ENCODE results near the gene RIOK1.

RIOK1 gene

DNA sequence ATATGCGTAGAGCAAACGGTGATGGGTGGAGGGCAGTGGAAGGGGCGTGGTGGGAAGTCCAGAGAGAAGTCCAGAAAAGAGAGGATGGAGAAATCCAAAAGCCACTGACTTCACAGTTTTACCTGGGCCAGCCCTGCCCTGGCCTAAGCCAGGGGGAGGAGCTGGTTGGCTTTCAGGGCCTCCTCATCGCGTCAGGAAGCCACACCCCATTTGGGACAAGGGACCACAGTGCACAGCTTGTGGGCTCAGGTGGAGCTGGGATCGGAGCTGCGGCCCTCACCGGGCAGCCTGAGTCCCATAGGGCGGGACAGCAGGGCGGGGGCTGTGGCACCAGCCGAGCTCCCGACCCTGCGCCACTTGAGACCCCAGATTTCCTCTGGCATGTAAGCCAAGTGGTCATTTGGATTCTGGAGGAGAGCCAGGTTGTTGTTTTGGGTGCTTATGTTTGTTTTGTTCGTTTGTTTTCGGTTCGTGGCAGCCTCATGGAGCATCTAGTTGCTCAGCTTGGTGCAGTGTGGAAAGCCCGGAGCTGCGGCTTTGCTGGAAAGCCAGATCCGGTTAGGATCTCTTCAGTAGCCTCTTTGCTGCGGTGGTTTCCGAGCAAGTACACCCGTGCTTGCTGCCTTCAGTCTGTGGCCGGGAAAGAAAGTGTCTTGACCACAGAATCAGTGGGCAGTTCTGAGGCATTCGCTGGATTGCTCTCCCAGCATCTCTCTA lies 42.2 kb downstream of the RIOK1 start:
- H3K4me1 ChIP-seq (ENCODE audit: insufficient read depth, poor library complexity, severe bottlenecking): peaks cover 6% of the 10 kb centered on the region
- H3K36me3 ChIP-seq (ENCODE audit: low read depth): no peaks in the 10 kb centered on the region
- ATAC-seq (ENCODE audit: low read depth) (no peak), DNase-seq (ENCODE audit: low spot score) (no peak)
- no peaks in the 10 kb centered on the region for H3K27me3 ChIP-seq (ENCODE audit: insufficient read depth, poor library complexity, severe bottlenecking)
- no peak overlapping the region for H3K27ac ChIP-seq (ENCODE audit: poor library complexity, severe bottlenecking)
- H3K9me3 ChIP-seq (ENCODE audit: severe bottlenecking): no peaks in the 10 kb centered on the region
- no peak overlapping the region for H3K4me3 ChIP-seq (ENCODE audit: severe bottlenecking)
- TF ChIP-seq, protein P1, sequence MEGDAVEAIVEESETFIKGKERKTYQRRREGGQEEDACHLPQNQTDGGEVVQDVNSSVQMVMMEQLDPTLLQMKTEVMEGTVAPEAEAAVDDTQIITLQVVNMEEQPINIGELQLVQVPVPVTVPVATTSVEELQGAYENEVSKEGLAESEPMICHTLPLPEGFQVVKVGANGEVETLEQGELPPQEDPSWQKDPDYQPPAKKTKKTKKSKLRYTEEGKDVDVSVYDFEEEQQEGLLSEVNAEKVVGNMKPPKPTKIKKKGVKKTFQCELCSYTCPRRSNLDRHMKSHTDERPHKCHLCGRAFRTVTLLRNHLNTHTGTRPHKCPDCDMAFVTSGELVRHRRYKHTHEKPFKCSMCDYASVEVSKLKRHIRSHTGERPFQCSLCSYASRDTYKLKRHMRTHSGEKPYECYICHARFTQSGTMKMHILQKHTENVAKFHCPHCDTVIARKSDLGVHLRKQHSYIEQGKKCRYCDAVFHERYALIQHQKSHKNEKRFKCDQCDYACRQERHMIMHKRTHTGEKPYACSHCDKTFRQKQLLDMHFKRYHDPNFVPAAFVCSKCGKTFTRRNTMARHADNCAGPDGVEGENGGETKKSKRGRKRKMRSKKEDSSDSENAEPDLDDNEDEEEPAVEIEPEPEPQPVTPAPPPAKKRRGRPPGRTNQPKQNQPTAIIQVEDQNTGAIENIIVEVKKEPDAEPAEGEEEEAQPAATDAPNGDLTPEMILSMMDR (IDR thresholded peaks at IDR 0.05; ENCODE audit: poor library complexity, severe bottlenecking): no peak

- no peak for DNase-seq (ENCODE audit: low spot score)
- Histone ChIP-seq H3K27me3 (ENCODE audit: insufficient read depth, poor library complexity, severe bottlenecking) (no peaks in the 10 kb centered on the region), H3K27ac (ENCODE audit: poor library complexity, severe bottlenecking) (no peak overlapping the region), H3K4me3 (ENCODE audit: severe bottlenecking) (no peak overlapping the region), H3K36me3 (ENCODE audit: low read depth) (no peaks in the 10 kb centered on the region), H3K9me3 (ENCODE audit: severe bottlenecking) (no peaks in the 10 kb centered on the region), H3K4me1 (ENCODE audit: insufficient read depth, poor library complexity, severe bottlenecking) (peaks cover under 1% of the 10 kb centered on the region)
- TF ChIP-seq, protein P1 (IDR thresholded peaks at IDR 0.05; ENCODE audit: poor library complexity, severe bottlenecking): no peak
- no peak for ATAC-seq (ENCODE audit: low read depth)
Measured at GRCh38 chr6:7432391-7433120, 42.9 kb downstream of the RIOK1 start.

GRCh38 chr6:7433121-7433617 lies 43.6 kb downstream of the RIOK1 start:
- no peaks in the 10 kb centered on the region for H3K27me3 ChIP-seq (ENCODE audit: insufficient read depth, poor library complexity, severe bottlenecking)
- H3K27ac ChIP-seq (ENCODE audit: poor library complexity, severe bottlenecking): no peak overlapping the region
- DNase-seq (ENCODE audit: low spot score) (no peak), ATAC-seq (ENCODE audit: low read depth) (peak; percentile 50)
- H3K36me3 ChIP-seq (ENCODE audit: low read depth): no peaks in the 10 kb centered on the region
- no peaks in the 10 kb centered on the region for H3K9me3 ChIP-seq (ENCODE audit: severe bottlenecking)
- TF ChIP-seq, protein P1 (IDR thresholded peaks at IDR 0.05; ENCODE audit: poor library complexity, severe bottlenecking): no peak
- H3K4me3 ChIP-seq (ENCODE audit: severe bottlenecking): no peak overlapping the region
- H3K4me1 ChIP-seq (ENCODE audit: insufficient read depth, poor library complexity, severe bottlenecking): no peaks in the 10 kb centered on the region

DNA sequence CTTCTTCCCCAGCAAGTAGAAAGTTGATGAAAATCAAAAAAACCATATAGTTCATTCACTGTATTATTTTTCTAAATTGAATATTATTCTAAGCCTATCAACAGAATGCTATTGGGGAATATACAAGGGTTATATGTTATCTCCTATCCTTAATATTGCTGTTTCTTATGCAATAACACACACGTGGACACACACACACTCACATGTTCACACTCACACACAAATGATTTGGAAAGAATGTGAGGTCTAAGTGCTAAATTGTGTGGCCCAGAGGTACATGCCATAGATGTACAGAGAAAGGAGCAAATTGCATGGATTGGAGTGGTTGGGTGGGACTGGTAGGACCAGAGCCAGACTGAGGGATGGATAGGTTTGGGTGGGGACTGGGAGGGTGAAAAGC lies 45.1 kb downstream of the RIOK1 start:
- Histone ChIP-seq H3K9me3 (ENCODE audit: severe bottlenecking) (no peaks in the 10 kb centered on the region), H3K36me3 (ENCODE audit: low read depth) (no peaks in the 10 kb centered on the region), H3K4me1 (ENCODE audit: insufficient read depth, poor library complexity, severe bottlenecking) (no peaks in the 10 kb centered on the region), H3K4me3 (ENCODE audit: severe bottlenecking) (no peak overlapping the region), H3K27ac (ENCODE audit: poor library complexity, severe bottlenecking) (no peak overlapping the region), H3K27me3 (ENCODE audit: insufficient read depth, poor library complexity, severe bottlenecking) (no peaks in the 10 kb centered on the region)
- no peak for ATAC-seq (ENCODE audit: low read depth)
- TF ChIP-seq, protein P1 (IDR thresholded peaks at IDR 0.05; ENCODE audit: poor library complexity, severe bottlenecking): no peak
- DNase-seq (ENCODE audit: low spot score): no peak

Measured in RWPE2 (cell line).